Measurements from ENCODE around the gene PTPN3.

Gene PTPN3

GRCh38 chr9:109329638-109330258 is 168.4 kb downstream of the PTPN3 start:
- no peak for FAIRE-seq

- no peak for FAIRE-seq
Observed at GRCh38 chr9:109328978-109329637, 169.0 kb downstream of the PTPN3 start.
